Esophagus mucosa (tissue), 1 donor: ENCODE measurements around the gene ATP8B1. TPM values are rescaled to one million over a fixed set of nuclear protein-coding genes. Genes with fewer than 3 reads are reported as not detected.
"Not testable (repeated sequence)": the region's sequence is repeated elsewhere in the genome, so short reads cannot be mapped to it uniquely, and the experiment has no call there.

Experiments
- ATAC-seq: fragments of 200-7000 bp; cut with Tn5 transposase; one replicate; pipeline ENCODE4 v1.9.1; 2020
- total RNA-seq: library from RNA; stranded (reverse); gene quantifications from one replicate; pipeline ENCODE4 v1.2.4, GENCODE V29; 2023
- donor health status: DM: yes; HTN: yes; CAD: no.

Gene ATP8B1
- total RNA-seq, 1 donor from 2014 or later, result 37.7 TPM

- no peak for ATAC-seq
Measured at GRCh38 chr18:57764995-57765394, 38.1 kb downstream of the ATP8B1 start.

GRCh38 chr18:57764087-57764486 lies 39.0 kb downstream of the ATP8B1 start:
- no peak for ATAC-seq

GRCh38 chr18:57762686-57763085 lies 40.4 kb downstream of the ATP8B1 start:
- ATAC-seq, result no peak

- peak; percentile 78 for ATAC-seq
Measured at GRCh38 chr18:57759650-57760049, 43.5 kb downstream of the ATP8B1 start.

GRCh38 chr18:57755473-57756067 lies 47.5 kb downstream of the ATP8B1 start:
- ATAC-seq, result no peak

GRCh38 chr18:57754577-57755338 lies 48.4 kb downstream of the ATP8B1 start:
- no peak for ATAC-seq

- ATAC-seq, result no peak
Measured at GRCh38 chr18:57753063-57753462, 50.1 kb downstream of the ATP8B1 start.

GRCh38 chr18:57749604-57749970 lies 53.5 kb downstream of the ATP8B1 start:
- no peak for ATAC-seq

- peak; percentile 82 for ATAC-seq
Measured at GRCh38 chr18:57748770-57749603, 54.1 kb downstream of the ATP8B1 start.

- no peak for ATAC-seq
Measured at GRCh38 chr18:57747809-57748680, 55.1 kb downstream of the ATP8B1 start.

- ATAC-seq, result peak; percentile 11
Measured at GRCh38 chr18:57744211-57744694, 58.9 kb downstream of the ATP8B1 start.

GRCh38 chr18:57743008-57743407 lies 60.1 kb downstream of the ATP8B1 start:
- ATAC-seq, result peak; percentile 71

- no peak for ATAC-seq
Measured at GRCh38 chr18:57741273-57741672, 61.8 kb downstream of the ATP8B1 start.

GRCh38 chr18:57738078-57738477 lies 65.0 kb downstream of the ATP8B1 start:
- ATAC-seq, result peak; percentile 70

- ATAC-seq, result peak; percentile 95
Measured at GRCh38 chr18:57737400-57738060, 65.6 kb downstream of the ATP8B1 start.

GRCh38 chr18:57735042-57735441 lies 68.1 kb downstream of the ATP8B1 start:
- ATAC-seq, result not testable (repeated sequence)

GRCh38 chr18:57733861-57734260 lies 69.3 kb downstream of the ATP8B1 start:
- ATAC-seq, result no peak

- ATAC-seq, result peak; percentile 35
Measured at GRCh38 chr18:57730146-57730545, 73.0 kb downstream of the ATP8B1 start.

GRCh38 chr18:57728941-57729511 lies 74.1 kb downstream of the ATP8B1 start:
- peak; percentile 94 for ATAC-seq

- ATAC-seq, result peak; percentile 77
Measured at GRCh38 chr18:57727952-57728807, 74.9 kb downstream of the ATP8B1 start.
